ENCODE measurements around the gene METTL6.

DNA sequence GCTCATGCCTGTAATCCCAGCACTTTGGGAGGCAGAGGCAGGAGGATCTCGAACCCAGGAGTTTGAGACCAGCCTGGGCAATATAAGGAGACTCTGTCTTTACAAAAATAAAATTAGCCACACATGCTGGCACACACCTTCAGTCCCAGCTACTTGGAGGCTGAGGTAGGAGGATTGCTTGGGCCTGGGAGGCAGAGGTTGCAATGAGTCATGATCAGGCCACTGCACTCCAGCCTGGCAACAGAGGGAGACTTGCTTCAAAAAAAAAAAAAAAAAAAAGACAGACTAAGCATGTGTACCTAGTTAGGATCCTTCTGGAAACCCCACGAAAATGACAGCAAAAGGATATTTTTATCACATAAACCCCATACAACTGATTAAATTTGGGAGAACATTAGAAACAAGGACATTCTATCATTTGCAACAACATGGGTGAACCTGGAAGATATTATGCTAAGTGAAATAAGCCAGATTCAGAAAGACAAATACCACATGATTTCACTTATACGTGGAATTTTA lies 44.9 kb downstream of the METTL6 start:
- TF ChIP-seq, protein P1, sequence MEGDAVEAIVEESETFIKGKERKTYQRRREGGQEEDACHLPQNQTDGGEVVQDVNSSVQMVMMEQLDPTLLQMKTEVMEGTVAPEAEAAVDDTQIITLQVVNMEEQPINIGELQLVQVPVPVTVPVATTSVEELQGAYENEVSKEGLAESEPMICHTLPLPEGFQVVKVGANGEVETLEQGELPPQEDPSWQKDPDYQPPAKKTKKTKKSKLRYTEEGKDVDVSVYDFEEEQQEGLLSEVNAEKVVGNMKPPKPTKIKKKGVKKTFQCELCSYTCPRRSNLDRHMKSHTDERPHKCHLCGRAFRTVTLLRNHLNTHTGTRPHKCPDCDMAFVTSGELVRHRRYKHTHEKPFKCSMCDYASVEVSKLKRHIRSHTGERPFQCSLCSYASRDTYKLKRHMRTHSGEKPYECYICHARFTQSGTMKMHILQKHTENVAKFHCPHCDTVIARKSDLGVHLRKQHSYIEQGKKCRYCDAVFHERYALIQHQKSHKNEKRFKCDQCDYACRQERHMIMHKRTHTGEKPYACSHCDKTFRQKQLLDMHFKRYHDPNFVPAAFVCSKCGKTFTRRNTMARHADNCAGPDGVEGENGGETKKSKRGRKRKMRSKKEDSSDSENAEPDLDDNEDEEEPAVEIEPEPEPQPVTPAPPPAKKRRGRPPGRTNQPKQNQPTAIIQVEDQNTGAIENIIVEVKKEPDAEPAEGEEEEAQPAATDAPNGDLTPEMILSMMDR (IDR thresholded peaks at IDR 0.05; ENCODE audit: low read depth, low read length, poor library complexity, severe bottlenecking) = no peak
- TF ChIP-seq EZH2phosphoT487 (IDR thresholded peaks at IDR 0.05; ENCODE audit: borderline replicate concordance, low read length) = no peak
